ENCODE measurements around the gene SYNPO. TPM values are rescaled to one million over a fixed set of nuclear protein-coding genes. Genes with fewer than 3 reads are reported as not detected.

SYNPO gene
- polyA plus RNA-seq, 1 of the 3 experiments (the other 2 are of a cell fraction): 5.1 TPM

GRCh38 chr5:150670275-150670947, 30.0 kb downstream of the SYNPO start:
- H3K9ac ChIP-seq: no peak overlapping the region
- no peak overlapping the region for H3K4me3 ChIP-seq (ENCODE audit: low read depth in 2 of 2, low read length in 1 of 2)
- no peaks in the 10 kb centered on the region for H3K9me3 ChIP-seq
- no peak for DNase-seq
- peaks cover 13 to 23% of the 10 kb centered on the region in 2 experiments; a peak in 2 of 4 replicates for H3K4me1 ChIP-seq (ENCODE audit: control insufficient read depth in 1 of 2, insufficient read depth in 2 of 2, low read depth in 1 of 2, low read length in 1 of 2)
- H2AFZ ChIP-seq (ENCODE audit: low read depth): no peak overlapping the region
- H3K9me2 ChIP-seq: no peaks in the 10 kb centered on the region
- 83% methylated on average over 8 of the region's 14 CpGs for WGBS (ENCODE audit: low lambda C conversion rate)
- POLR2A ChIA-PET: interaction anchor here (1.8 kb wide), 1 partner anchor 13 kb away, joined by 4 read pairs; no protein-coding TSS in a partner anchor
- no peaks in the 10 kb centered on the region for H3K27me3 ChIP-seq (ENCODE audit: insufficient read depth)
- no peaks in the 10 kb centered on the region for H3K36me3 ChIP-seq (replicated peaks in 1 of 2; ENCODE audit: control insufficient read depth in 1 of 2, insufficient read depth in 2 of 2, low read length in 1 of 2)
- no peaks in the 10 kb centered on the region for H3K79me2 ChIP-seq (ENCODE audit: insufficient read depth)
- CTCF ChIA-PET: interaction anchor here (2.0 kb wide), 1 partner anchor 13 kb away, joined by 9 read pairs; no protein-coding TSS in a partner anchor
- TF ChIP-seq GATA2 (CRISPR knock-in tag; IDR thresholded peaks at IDR 0.05): peak; percentile 46
- TF ChIP-seq TEAD4 (IDR thresholded peaks at IDR 0.05; ENCODE audit: borderline replicate concordance, insufficient read depth): no peak
- peaks cover 16% of the 10 kb centered on the region for H3F3A ChIP-seq (replicated peaks; ENCODE audit: insufficient read depth)
- H3K4me2 ChIP-seq: no peak overlapping the region
- H4K20me1 ChIP-seq (ENCODE audit: insufficient read depth): no peaks in the 10 kb centered on the region
- H3K27ac ChIP-seq (ENCODE audit: low read depth in 2 of 2, low read length in 1 of 2): no peak overlapping the region

GRCh38 chr5:150670948-150671310, 30.5 kb downstream of the SYNPO start:
- no peaks in the 10 kb centered on the region for H3K36me3 ChIP-seq (replicated peaks in 1 of 2; ENCODE audit: control insufficient read depth in 1 of 2, insufficient read depth in 2 of 2, low read length in 1 of 2)
- no peak for DNase-seq
- POLR2A ChIA-PET: interaction anchor here (1.0 to 1.8 kb wide), 2 partner anchors 14 to 30 kb away, joined by 4 to 5 read pairs; partner anchors contain the start of gene RBM22
- no peaks in the 10 kb centered on the region for H3K79me2 ChIP-seq (ENCODE audit: insufficient read depth)
- H3K4me1 ChIP-seq (ENCODE audit: control insufficient read depth in 1 of 2, insufficient read depth in 2 of 2, low read depth in 1 of 2, low read length in 1 of 2): peaks cover 13 to 23% of the 10 kb centered on the region in 2 experiments; a peak in 2 of 4 replicates
- H4K20me1 ChIP-seq (ENCODE audit: insufficient read depth): no peaks in the 10 kb centered on the region
- no peak overlapping the region for H3K9ac ChIP-seq
- H3K9me2 ChIP-seq: no peaks in the 10 kb centered on the region
- no peak overlapping the region for H3K4me3 ChIP-seq (ENCODE audit: low read depth in 2 of 2, low read length in 1 of 2)
- no peak overlapping the region for H2AFZ ChIP-seq (ENCODE audit: low read depth)
- H3K27me3 ChIP-seq (ENCODE audit: insufficient read depth): no peaks in the 10 kb centered on the region
- CTCF ChIA-PET: interaction anchor here (0.8 to 2.1 kb wide), 5 partner anchors 13 to 176 kb away, joined by 3 to 9 read pairs (median 3); partner anchors contain the start of gene RBM22
- no peak overlapping the region for H3K27ac ChIP-seq (ENCODE audit: low read depth in 2 of 2, low read length in 1 of 2)
- no peaks in the 10 kb centered on the region for H3K9me3 ChIP-seq
- no peak overlapping the region for H3K4me2 ChIP-seq
- H3F3A ChIP-seq (replicated peaks; ENCODE audit: insufficient read depth): peaks cover 16% of the 10 kb centered on the region
- 95% methylated on average over 2 of the region's 2 CpGs for WGBS (ENCODE audit: low lambda C conversion rate)
- TF ChIP-seq ELF1 (IDR thresholded peaks at IDR 0.05) (no peak), GABPA (IDR thresholded peaks at IDR 0.05; ENCODE audit: low read depth) (no peak), FOSL2 (IDR thresholded peaks at IDR 0.05; ENCODE audit: borderline replicate concordance, low read depth) (no peak), SIN3A (IDR thresholded peaks at IDR 0.05; ENCODE audit: borderline replicate concordance, low read depth, low read length) (no peak), JUND (IDR thresholded peaks at IDR 0.05) (no peak), USF2 (IDR thresholded peaks at IDR 0.05; ENCODE audit: borderline replicate concordance, low read depth, low read length) (no peak), TEAD4 (IDR thresholded peaks at IDR 0.05; ENCODE audit: borderline replicate concordance, insufficient read depth) (no peak), ZBTB33 (IDR thresholded peaks at IDR 0.05; ENCODE audit: borderline replicate concordance, low read depth) (no peak), RCOR1 (IDR thresholded peaks at IDR 0.05; ENCODE audit: low read length) (no peak), REST (IDR thresholded peaks at IDR 0.05; ENCODE audit: low read depth, low read length) (no peak), FOXJ3 (CRISPR knock-in tag; IDR thresholded peaks at IDR 0.05) (no peak), EZH2phosphoT487 (IDR thresholded peaks at IDR 0.05; ENCODE audit: borderline replicate concordance, low read depth) (no peak), MAX (IDR thresholded peaks at IDR 0.05; ENCODE audit: low read depth) (no peak), CTCF (IDR thresholded peaks at IDR 0.05) (no peak)

Measured in SK-N-SH (cell line).